Mesendoderm (in vitro differentiated cells): ENCODE data around the gene ANKS3.
A peak's percentile ranks its signal among the peaks of the same experiment; 100 is the strongest.

Experiments
- DNase-seq: peaks from one replicate; pipeline ENCODE4 v3.0.0; 2013
- H2AK5ac ChIP-seq: 2 replicates; pipeline ENCODE4 v1.6.1; 2013; ENCODE audit warnings: low read length, inconsistent platforms
- H2BK120ac ChIP-seq: 2 replicates; pipeline ENCODE4 v1.6.1; 2013; ENCODE audit warnings: low read depth, mild to moderate bottlenecking, low read length, moderate library complexity, mixed read lengths
- H2BK15ac ChIP-seq: replicated peaks from 2 replicates; pipeline ENCODE4 v1.6.1; 2013; ENCODE audit warnings: low read depth, mild to moderate bottlenecking, moderate library complexity
- H2BK5ac ChIP-seq: 2 replicates; pipeline ENCODE4 v1.6.1; 2013; ENCODE audit warnings: low read length, inconsistent platforms
- H3K18ac ChIP-seq: 2 replicates; pipeline ENCODE4 v1.6.1; 2013; ENCODE audit warnings: mild to moderate bottlenecking, low read length, mixed read lengths
- H3K23ac ChIP-seq: one replicate; pipeline ENCODE4 v1.6.1; 2013; ENCODE audit warnings: low read length
- H3K27ac ChIP-seq: 2 replicates; pipeline ENCODE4 v1.5.1; 2013; ENCODE audit warnings: low read depth, mild to moderate bottlenecking, inconsistent platforms, low read length, moderate library complexity
- H3K27me3 ChIP-seq: 2 replicates; pipeline ENCODE4 v1.6.1; 2013; ENCODE audit warnings: low read length, control low read depth, mild to moderate bottlenecking, inconsistent platforms; ENCODE audit not compliant: insufficient read depth, poor library complexity
- H3K36me3 ChIP-seq: 2 replicates; pipeline ENCODE4 v1.6.1; 2013; ENCODE audit warnings: low read length, inconsistent platforms; ENCODE audit not compliant: control insufficient read depth, insufficient read depth
- H3K4ac ChIP-seq: one replicate; pipeline ENCODE4 v1.6.1; 2013; ENCODE audit warnings: low read depth, mild to moderate bottlenecking, low read length, moderate library complexity
- H3K4me1 ChIP-seq: 2 replicates; pipeline ENCODE4 v1.6.1; 2013; ENCODE audit warnings: low read depth, low read length, inconsistent platforms; ENCODE audit not compliant: control insufficient read depth
- H3K4me2 ChIP-seq: 2 replicates; pipeline ENCODE4 v1.6.1; 2013; ENCODE audit warnings: low read length
- H3K4me3 ChIP-seq: 2 replicates; pipeline ENCODE4 v1.5.1; 2013; ENCODE audit warnings: mild to moderate bottlenecking, low read length
- H3K56ac ChIP-seq: one replicate; pipeline ENCODE4 v1.6.1; 2013; ENCODE audit warnings: low read length
- H3K79me1 ChIP-seq: 2 replicates; pipeline ENCODE4 v1.6.1; 2013; ENCODE audit warnings: low read length, inconsistent platforms
- H3K79me2 ChIP-seq: 2 replicates; pipeline ENCODE4 v1.6.1; 2013; ENCODE audit warnings: mild to moderate bottlenecking, low read length; ENCODE audit not compliant: control insufficient read depth, insufficient read depth
- H3K9ac ChIP-seq: 2 replicates; pipeline ENCODE4 v1.6.1; 2013; ENCODE audit warnings: low read length, inconsistent platforms
- H4K5ac ChIP-seq: one replicate; pipeline ENCODE4 v1.6.1; 2013; ENCODE audit warnings: low read length
- H4K8ac ChIP-seq: one replicate; pipeline ENCODE4 v1.6.1; 2013; ENCODE audit warnings: low read depth, mild to moderate bottlenecking, control low read depth, low read length, moderate library complexity
- WGBS: extraction: QIAGEN DNeasy Blood & Tissue Kit; methylation state at CpG from one replicate; pipeline ENCODE4 v1.1.7; 2013; ENCODE audit warnings: low lambda C conversion rate, missing lambda C conversion rate; ENCODE audit not compliant: insufficient coverage; ENCODE audit errors: extremely low coverage; 5-methylcytosine and 5-hydroxymethylcytosine counted together

Gene ANKS3

GRCh38 chr16:4673387-4674046 lies 60.6 kb downstream of the ANKS3 start:
- Histone ChIP-seq H3K18ac (no peak overlapping the region), H2BK5ac (no peak overlapping the region)
- no CpG with 5 or more reads among the region's 33 CpGs for WGBS

GRCh38 chr16:4668313-4668960 lies 65.6 kb downstream of the ANKS3 start:
- H3K18ac ChIP-seq: no peak overlapping the region
- no peak overlapping the region for H2BK15ac ChIP-seq
- H3K9ac ChIP-seq: no peak overlapping the region
- H3K27ac ChIP-seq: no peak overlapping the region
- H4K8ac ChIP-seq: no peak overlapping the region
- no peaks in the 10 kb centered on the region for H3K79me1 ChIP-seq
- no peaks in the 10 kb centered on the region for H3K79me2 ChIP-seq
- no peaks in the 10 kb centered on the region for H3K27me3 ChIP-seq
- H3K36me3 ChIP-seq: peaks cover 6% of the 10 kb centered on the region
- H2AK5ac ChIP-seq: no peak overlapping the region
- H4K5ac ChIP-seq: no peak overlapping the region
- H3K4me2 ChIP-seq: no peak overlapping the region
- H2BK5ac ChIP-seq: no peak overlapping the region
- WGBS: 100% methylated on average over 9 of the region's 10 CpGs
- H3K4me3 ChIP-seq: no peak overlapping the region
- no peak overlapping the region for H3K56ac ChIP-seq
- no peak for DNase-seq
- no peak overlapping the region for H3K4ac ChIP-seq
- H3K4me1 ChIP-seq: no peaks in the 10 kb centered on the region
- no peak overlapping the region for H2BK120ac ChIP-seq
- H3K23ac ChIP-seq: no peak overlapping the region

More at GRCh38 chr16:4673387-4674046, 60.6 kb downstream of the ANKS3 start:
- no peak overlapping the region for H3K4me3 ChIP-seq
- no peak overlapping the region for H4K8ac ChIP-seq
- H2AK5ac ChIP-seq: no peak overlapping the region
- H3K4me2 ChIP-seq: no peak overlapping the region
- H3K56ac ChIP-seq: no peak overlapping the region
- no peak for DNase-seq
- no peak overlapping the region for H3K27ac ChIP-seq
- no peak overlapping the region for H3K4ac ChIP-seq
- no peak overlapping the region for H2BK120ac ChIP-seq
- H4K5ac ChIP-seq: no peak overlapping the region
- peaks cover 3% of the 10 kb centered on the region for H3K36me3 ChIP-seq
- no peak overlapping the region for H2BK15ac ChIP-seq
- H3K4me1 ChIP-seq: no peaks in the 10 kb centered on the region
- H3K23ac ChIP-seq: peak overlapping the region; percentile 66
- no peaks in the 10 kb centered on the region for H3K79me1 ChIP-seq
- H3K9ac ChIP-seq: no peak overlapping the region
- H3K27me3 ChIP-seq: no peaks in the 10 kb centered on the region
- no peaks in the 10 kb centered on the region for H3K79me2 ChIP-seq

GRCh38 chr16:4667203-4667963 lies 66.7 kb downstream of the ANKS3 start:
- Histone ChIP-seq H3K18ac (no peak overlapping the region), H3K4ac (no peak overlapping the region), H2AK5ac (no peak overlapping the region), H3K27ac (no peak overlapping the region), H3K4me2 (no peak overlapping the region), H2BK5ac (no peak overlapping the region), H3K4me1 (no peaks in the 10 kb centered on the region), H2BK15ac (no peak overlapping the region), H3K36me3 (peaks cover 6% of the 10 kb centered on the region), H3K23ac (no peak overlapping the region), H3K56ac (no peak overlapping the region), H4K5ac (no peak overlapping the region), H3K79me1 (no peaks in the 10 kb centered on the region), H3K79me2 (no peaks in the 10 kb centered on the region), H3K4me3 (no peak overlapping the region), H4K8ac (no peak overlapping the region), H3K9ac (no peak overlapping the region), H3K27me3 (no peaks in the 10 kb centered on the region), H2BK120ac (no peak overlapping the region)
- no peak for DNase-seq
- WGBS: no CpG with 5 or more reads among the region's 20 CpGs

GRCh38 chr16:4666537-4667202 lies 67.4 kb downstream of the ANKS3 start:
- H3K4me1 ChIP-seq: no peaks in the 10 kb centered on the region
- no peaks in the 10 kb centered on the region for H3K79me2 ChIP-seq
- no peak overlapping the region for H3K4ac ChIP-seq
- H3K9ac ChIP-seq: no peak overlapping the region
- H3K18ac ChIP-seq: no peak overlapping the region
- peaks cover 1% of the 10 kb centered on the region for H3K79me1 ChIP-seq
- H2AK5ac ChIP-seq: no peak overlapping the region
- peaks cover 6% of the 10 kb centered on the region for H3K36me3 ChIP-seq
- no peak overlapping the region for H3K56ac ChIP-seq
- no peak overlapping the region for H2BK15ac ChIP-seq
- no peak overlapping the region for H4K5ac ChIP-seq
- DNase-seq: no peak
- no peak overlapping the region for H3K4me2 ChIP-seq
- H3K27ac ChIP-seq: no peak overlapping the region
- WGBS: no CpG with 5 or more reads among the region's 20 CpGs
- H3K23ac ChIP-seq: no peak overlapping the region
- no peaks in the 10 kb centered on the region for H3K27me3 ChIP-seq
- H4K8ac ChIP-seq: no peak overlapping the region
- no peak overlapping the region for H2BK120ac ChIP-seq
- H3K4me3 ChIP-seq: no peak overlapping the region
- no peak overlapping the region for H2BK5ac ChIP-seq

GRCh38 chr16:4664538-4665418 lies 69.3 kb downstream of the ANKS3 start:
- no peak overlapping the region for H2BK120ac ChIP-seq
- peaks cover 3% of the 10 kb centered on the region for H3K79me1 ChIP-seq
- H3K4me1 ChIP-seq: no peaks in the 10 kb centered on the region
- no peak overlapping the region for H2BK5ac ChIP-seq
- no peaks in the 10 kb centered on the region for H3K79me2 ChIP-seq
- no peak overlapping the region for H3K4me3 ChIP-seq
- H3K23ac ChIP-seq: no peak overlapping the region
- no peak overlapping the region for H4K8ac ChIP-seq
- no peak overlapping the region for H3K4ac ChIP-seq
- no peak overlapping the region for H3K18ac ChIP-seq
- H3K27me3 ChIP-seq: no peaks in the 10 kb centered on the region
- H2AK5ac ChIP-seq: no peak overlapping the region
- WGBS: no CpG with 5 or more reads among the region's 26 CpGs
- no peak overlapping the region for H3K4me2 ChIP-seq
- peaks cover 6% of the 10 kb centered on the region for H3K36me3 ChIP-seq
- no peak overlapping the region for H2BK15ac ChIP-seq
- no peak overlapping the region for H3K9ac ChIP-seq
- peak; percentile 17 for DNase-seq
- H3K56ac ChIP-seq: no peak overlapping the region
- H4K5ac ChIP-seq: no peak overlapping the region
- no peak overlapping the region for H3K27ac ChIP-seq
